HG03039 (cell line): ENCODE measurements around the gene EEFSEC.

Experiments
- ATAC-seq: cut with Tn5 transposase; IDR thresholded peaks from one replicate; pipeline ENCODE4 v1.9.1; 2021; ENCODE audit warnings: mild to moderate bottlenecking, moderate library complexity; ENCODE audit not compliant: unreplicated experiment

The EEFSEC gene

GRCh38 chr3:128270559-128271492 is 117.5 kb downstream of the EEFSEC start:
- ATAC-seq, result no peak

DNA sequence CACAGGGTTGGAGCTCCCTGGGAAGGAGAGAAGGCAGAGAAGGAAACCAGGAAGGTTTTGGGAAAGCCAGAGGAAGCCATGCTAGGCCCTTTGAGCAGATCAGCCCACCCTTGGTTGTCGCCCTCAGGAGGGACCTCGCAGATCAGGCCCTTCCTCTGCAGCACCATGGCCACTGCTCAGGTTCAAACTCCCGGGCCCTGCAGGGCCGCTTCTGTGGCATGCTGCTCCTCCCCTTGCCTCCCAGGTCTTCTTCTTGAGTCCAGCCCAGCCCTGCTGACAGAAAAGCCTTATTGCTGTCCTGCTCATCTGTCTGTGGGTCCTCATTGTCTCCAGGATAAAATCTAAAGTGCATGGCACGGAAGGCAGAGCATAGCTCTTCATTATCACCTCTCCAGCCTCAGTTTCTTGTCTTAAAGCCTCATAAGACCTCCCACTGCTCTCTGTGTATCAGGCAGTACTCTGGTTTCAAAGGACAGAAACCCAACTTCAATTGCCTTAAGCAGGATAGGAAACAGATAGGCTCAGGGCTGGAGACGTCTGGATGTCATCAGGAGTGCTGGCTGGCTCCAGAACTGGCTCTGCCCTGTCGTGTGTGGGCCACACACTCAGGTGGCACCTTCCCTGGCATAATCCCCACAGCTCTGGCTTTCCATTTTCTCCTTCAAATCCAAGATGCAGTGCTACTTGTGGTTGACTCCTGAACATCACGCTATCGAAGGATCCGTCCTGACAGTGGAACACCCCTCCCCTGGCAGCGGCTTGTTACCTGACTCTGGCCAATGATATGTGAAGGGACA is 118.5 kb downstream of the EEFSEC start:
- ATAC-seq, result no peak

- ATAC-seq, result no peak
These were observed 120.0 kb downstream of the EEFSEC start for GRCh38 chr3:128273109-128273840.

GRCh38 chr3:128273841-128274573 is 120.7 kb downstream of the EEFSEC start:
- no peak for ATAC-seq

GRCh38 chr3:128274837-128275236 is 121.6 kb downstream of the EEFSEC start:
- no peak for ATAC-seq

DNA sequence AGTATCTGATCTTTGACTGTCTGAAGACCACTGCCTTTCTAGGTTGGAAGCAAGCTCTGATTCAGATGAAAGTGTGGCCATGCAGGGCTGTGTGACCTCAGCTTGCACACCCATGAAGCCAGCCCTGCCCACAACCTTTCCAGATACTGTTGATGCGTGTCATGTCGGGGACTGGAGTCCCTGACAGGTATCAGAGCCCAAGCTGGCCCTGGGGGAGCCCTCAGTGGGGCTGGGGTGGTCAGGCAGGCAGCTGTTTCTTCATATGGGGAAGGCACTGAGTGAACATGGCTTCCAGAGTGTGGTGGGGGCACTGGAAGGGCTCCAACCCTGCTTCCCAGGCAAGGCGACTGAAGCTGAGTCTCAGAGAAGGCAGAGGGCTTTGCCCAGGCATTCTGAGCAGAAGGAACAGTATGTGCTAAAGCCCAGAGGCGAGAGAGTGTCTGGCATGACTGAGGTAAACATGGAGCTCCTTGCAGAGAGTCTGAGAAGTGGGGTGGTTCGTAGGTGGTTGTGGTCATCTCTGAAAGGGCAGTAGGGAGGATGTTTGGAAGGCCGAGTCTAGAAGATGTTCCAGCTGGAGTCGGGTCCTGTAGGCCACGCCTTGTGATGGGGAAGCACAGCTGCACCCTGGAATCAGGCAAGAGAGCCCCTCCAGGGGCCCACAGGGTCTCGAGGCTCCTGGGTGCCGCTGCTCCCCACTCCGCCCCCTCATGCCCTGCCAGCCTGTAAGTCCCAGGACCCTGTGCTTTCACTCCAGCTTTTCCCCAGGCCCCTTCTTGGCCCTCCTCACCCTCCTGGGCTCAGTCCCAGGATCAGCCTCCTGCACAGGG is 122.2 kb downstream of the EEFSEC start:
- no peak for ATAC-seq

DNA sequence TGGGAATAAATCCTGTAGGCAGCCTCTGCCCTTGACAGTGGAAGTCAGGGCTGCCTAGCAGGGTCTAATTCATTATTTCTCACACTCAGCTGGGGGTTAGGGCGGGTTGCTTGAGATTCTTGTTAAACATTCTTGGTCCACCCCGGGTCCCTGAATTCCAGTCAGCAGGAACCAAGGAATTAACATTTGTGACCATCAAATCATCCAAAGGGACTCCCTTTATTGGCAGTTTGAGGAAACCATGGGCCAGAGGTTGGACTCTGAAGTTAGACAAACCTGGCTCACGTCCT is 122.8 kb downstream of the EEFSEC start:
- ATAC-seq, result no peak

GRCh38 chr3:128276577-128277183 is 123.4 kb downstream of the EEFSEC start:
- no peak for ATAC-seq

- ATAC-seq, result no peak
These were observed 124.2 kb downstream of the EEFSEC start for GRCh38 chr3:128277378-128278069.

DNA sequence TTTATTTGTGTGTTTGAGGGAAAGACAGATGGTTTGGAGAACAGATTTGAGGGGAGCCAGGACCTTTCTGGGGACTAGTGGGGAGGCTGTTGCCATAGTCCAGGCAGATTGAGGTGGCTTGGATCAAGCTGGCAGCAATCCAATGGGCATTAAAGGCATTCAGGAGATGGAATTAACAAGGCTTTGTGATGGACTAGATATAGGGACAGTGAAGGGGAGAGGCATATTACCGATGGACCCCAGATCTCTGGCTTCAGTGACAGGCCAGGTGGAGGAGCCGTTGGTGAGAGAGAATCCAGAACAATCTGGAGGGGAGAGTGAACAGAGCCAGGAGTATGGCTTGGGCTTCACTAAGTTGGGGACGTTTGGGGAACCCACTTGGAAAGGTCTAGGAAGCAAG is 124.8 kb downstream of the EEFSEC start:
- ATAC-seq, result no peak

DNA sequence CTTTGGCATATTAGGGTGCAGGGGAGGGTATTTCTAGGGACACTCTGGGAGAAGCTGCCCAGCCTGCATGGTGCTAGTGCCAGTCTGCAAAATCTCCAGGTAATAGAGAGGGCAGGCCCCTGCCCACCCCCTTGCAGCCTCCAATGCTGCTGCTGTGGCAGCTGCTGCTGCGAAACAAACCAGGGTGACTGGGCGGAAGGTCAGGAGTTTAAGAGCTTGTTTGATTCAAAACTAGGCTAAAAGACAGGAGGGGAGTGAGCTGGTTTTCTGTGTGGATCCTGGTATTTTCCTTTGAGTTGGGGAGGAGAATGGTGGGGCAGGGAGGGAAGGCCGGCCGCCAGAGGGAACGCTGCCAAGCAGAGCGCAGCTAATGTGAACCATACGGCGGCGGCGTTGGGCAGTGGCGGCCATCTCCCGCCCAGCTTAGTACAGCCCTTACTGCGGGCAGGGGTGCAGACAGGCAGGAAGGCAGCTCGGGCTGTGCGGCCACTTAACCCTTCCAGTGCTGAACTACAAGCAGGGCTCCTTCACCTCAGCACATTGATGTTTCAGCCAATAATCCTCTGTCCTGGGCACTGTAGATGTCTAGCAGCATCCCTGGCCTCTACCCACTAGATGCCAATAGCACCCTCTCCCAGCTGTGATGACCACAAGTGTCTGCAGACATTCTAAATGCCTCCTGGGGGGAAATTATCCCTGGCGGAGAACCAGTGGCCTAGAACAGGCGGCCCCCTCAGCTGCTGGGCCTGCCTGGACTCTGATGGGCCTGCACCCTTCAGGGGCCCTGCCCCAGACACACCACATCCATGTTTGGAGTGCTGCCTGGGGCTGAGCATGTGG is 125.7 kb downstream of the EEFSEC start:
- ATAC-seq, result no peak

- ATAC-seq, result no peak
These were observed 126.3 kb downstream of the EEFSEC start for GRCh38 chr3:128279601-128279880.

- ATAC-seq, result no peak
These were observed 127.3 kb downstream of the EEFSEC start for GRCh38 chr3:128280481-128281052.

- no peak for ATAC-seq
These were observed 127.8 kb downstream of the EEFSEC start for GRCh38 chr3:128281056-128281455.

DNA sequence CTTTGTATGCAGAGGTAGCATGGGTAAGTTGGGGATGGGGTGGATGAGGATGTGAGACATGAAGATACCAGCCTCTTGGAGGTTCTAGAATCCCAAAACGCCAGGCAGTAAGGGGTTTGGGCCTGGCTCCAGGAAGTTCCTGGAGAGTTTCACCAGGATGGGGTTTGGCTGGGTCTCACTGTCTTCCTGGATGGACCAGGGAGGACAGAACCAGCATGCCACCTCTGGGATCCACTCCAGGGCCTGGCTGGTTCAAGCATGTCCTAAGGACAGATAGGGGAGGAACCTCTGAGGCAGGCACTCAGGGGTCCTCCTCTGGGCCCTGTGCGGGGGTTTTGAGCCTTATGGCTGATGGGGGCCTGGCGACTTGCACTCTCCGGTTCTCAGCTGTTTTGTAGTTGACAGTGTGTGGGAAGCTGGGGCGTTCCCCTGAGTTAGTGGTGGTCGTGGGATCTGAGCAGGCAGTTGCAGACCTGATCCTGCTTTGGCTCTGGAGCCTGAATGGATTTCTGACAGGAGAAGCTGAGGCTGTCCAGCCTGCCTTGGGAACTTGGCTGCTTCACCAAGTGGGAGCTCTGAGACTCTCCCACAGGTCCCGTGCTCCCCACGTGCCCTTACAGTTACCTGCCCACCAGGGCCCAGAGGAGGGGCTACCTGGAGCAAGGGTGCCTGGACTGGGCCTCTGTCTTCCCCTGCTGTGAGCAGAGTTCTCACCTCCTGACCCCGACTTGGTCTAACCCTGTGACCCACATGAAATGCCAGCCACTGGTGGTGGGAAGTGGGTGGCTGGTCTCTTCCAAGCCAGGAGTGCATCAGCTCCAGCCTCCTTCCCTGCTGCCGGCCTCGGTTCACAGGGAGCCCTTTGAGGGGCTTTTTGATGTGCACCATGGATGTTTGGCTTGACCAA is 128.4 kb downstream of the EEFSEC start:
- ATAC-seq, result no peak

DNA sequence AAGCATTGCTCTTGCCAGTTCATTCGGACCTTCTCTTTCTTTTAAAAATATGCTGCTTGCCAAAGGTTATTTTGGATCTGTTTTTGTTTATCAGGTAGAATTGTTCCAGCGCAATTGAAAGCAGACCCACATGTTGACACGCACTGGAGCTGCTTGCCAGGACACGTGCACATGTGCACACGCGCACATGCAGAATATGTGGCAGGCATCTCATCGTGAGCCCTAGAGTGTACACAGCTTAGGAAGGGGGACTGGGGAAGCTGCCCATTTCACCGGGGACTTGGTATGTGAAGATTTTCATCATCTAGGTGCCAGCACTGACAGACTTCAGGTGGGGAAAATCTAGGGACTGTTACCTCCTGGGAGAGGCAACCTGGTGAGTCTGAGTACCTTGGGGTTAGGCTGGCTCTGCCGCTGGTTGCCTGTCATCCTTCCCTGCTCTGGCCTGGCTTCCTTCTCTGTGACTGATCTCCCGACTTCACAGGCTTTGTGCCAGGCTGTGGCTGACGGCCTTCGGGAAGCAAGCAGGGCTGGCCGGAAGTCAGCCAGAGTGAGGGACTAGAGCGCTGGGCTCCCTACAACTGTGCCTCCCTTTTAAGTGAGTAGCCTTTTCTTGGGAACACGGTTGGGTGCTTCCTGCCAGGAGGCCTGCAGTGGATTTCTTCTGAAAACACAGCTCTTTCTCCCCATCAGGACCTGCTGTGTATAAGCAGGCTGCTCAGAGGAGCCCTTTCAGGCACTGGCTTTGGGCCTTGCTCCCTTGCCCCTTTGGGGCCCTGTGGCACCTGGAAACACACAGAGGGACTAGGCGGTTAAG is 129.3 kb downstream of the EEFSEC start:
- no peak for ATAC-seq
